Panc1 (cell line): Measurements from ENCODE around the gene NTRK1. TPM values are rescaled to one million over a fixed set of nuclear protein-coding genes. Genes with fewer than 3 reads are reported as not detected.

Experiments used
- ATAC-seq: fragments of 200-7000 bp; cut with Tn5 transposase; 2 replicates; pipeline ENCODE4 v1.9.1; 2020; ENCODE audit warnings: mild to moderate bottlenecking, moderate library complexity
- BruUV-seq: library from RNA; stranded (reverse); fragments of 400-500 nt; replicated peaks from 2 replicates; lab custom pipeline; 2021; lab: Mats Ljungman, UMichigan
- CTCF ChIA-PET: fragments of 300-600 bp; sonication (Branson Sonifier 250); formaldehyde crosslinking; loops from one replicate; lab custom pipeline; 2022; ENCODE audit warnings: antibody characterized with exemption; lab: Charles Lee
- POLR2A ChIA-PET: fragments of 300-600 bp; sonication (Branson Sonifier 250); formaldehyde crosslinking; loops from one replicate; lab custom pipeline; 2022; ENCODE audit warnings: antibody characterized with exemption; lab: Charles Lee
- DNase-seq: peaks from one replicate; pipeline ENCODE4 v3.0.0-alpha.2; 2010; ENCODE audit warnings: low read depth, low spot score
- H3K27ac ChIP-seq: 2 replicates; pipeline ENCODE4 v1.5.1; 2011; ENCODE audit warnings: mild to moderate bottlenecking, low read length, inconsistent platforms
- H3K27me3 ChIP-seq: fragments of 200-500 bp; sonication (Bioruptor generic); 2 replicates; pipeline ENCODE4 v1.6.0; 2014; ENCODE audit warnings: low read length, inconsistent platforms; ENCODE audit not compliant: control insufficient read depth, insufficient read depth
- H3K36me3 ChIP-seq: fragments of 200-500 bp; sonication (Bioruptor generic); 2 replicates; pipeline ENCODE4 v1.5.1; 2014; ENCODE audit warnings: inconsistent platforms, mild to moderate bottlenecking, low read length, moderate library complexity; ENCODE audit not compliant: control insufficient read depth, insufficient read depth
- H3K4me1 ChIP-seq: 2 replicates; pipeline ENCODE4 v1.5.1; 2011; ENCODE audit warnings: inconsistent platforms, mild to moderate bottlenecking, low read length, moderate library complexity; ENCODE audit not compliant: control insufficient read depth, insufficient read depth
- H3K4me3 ChIP-seq, 2 experiments: 2 replicates each; pipeline ENCODE4 v1.5.1; 2011 to 2012; ENCODE audit warnings: low read depth in 2 of 2, low read length in 2 of 2, mild to moderate bottlenecking in 2 of 2, inconsistent platforms in 1 of 2, moderate library complexity in 1 of 2
- H3K9me3 ChIP-seq: fragments of 200-500 bp; sonication (Bioruptor generic); 2 replicates; pipeline ENCODE4 v1.5.1; 2014; ENCODE audit warnings: low read depth, mild to moderate bottlenecking, inconsistent platforms, low read length, moderate library complexity; ENCODE audit not compliant: control insufficient read depth, insufficient read depth
- POLR2AphosphoS5 ChIP-seq: IDR thresholded peaks from 2 replicates; pipeline ENCODE4 v1.6.1; 2012; ENCODE audit warnings: mild to moderate bottlenecking, low read depth, low read length, moderate library complexity
- SIN3A ChIP-seq: IDR thresholded peaks from 2 replicates; pipeline ENCODE4 v1.6.1; 2012; ENCODE audit warnings: low read depth, mild to moderate bottlenecking, low read length, moderate library complexity, borderline replicate concordance; ENCODE audit not compliant: insufficient read depth
- TCF7L2 ChIP-seq: IDR thresholded peaks from 2 replicates; pipeline ENCODE4 v1.6.1; 2011; ENCODE audit warnings: mild to moderate bottlenecking, low read depth, low read length, inconsistent platforms
- in situ Hi-C: cut with HindIII; loops from 2 replicates; pipeline ENCODE4 v1.10.0; 2016; ENCODE audit warnings: low sequenced_read_pairs, low pct_unique_long_range_greater_than_20kb
- intact Hi-C: fragments of 100-400 bp; cut with micrococcal nuclease; formaldehyde crosslinking; loops from one replicate; pipeline ENCODE4 v1.10.0; 2022; ENCODE audit not compliant: unreplicated experiment
- total RNA-seq: library from RNA; stranded (reverse); gene quantifications from one replicate; pipeline ENCODE4 v1.2.1, GENCODE V29; 2021; ENCODE audit not compliant: unreplicated experiment
- TF ChIP-seq, protein P1 (sequence below): fragments of 450-650 bp; IDR thresholded peaks from 2 replicates; pipeline ENCODE4 v1.5.1; 2017; ENCODE audit warnings: mild to moderate bottlenecking
- TF ChIP-seq, protein P2 (sequence below), 2 experiments: IDR thresholded peaks; 2 replicates each; pipeline ENCODE4 v1.6.1; 2011 to 2012; ENCODE audit warnings: low read depth in 2 of 2, control low read depth in 1 of 2, low read length in 1 of 2, mild to moderate bottlenecking in 1 of 2, moderate library complexity in 1 of 2; ENCODE audit not compliant: insufficient read depth in 1 of 2

NTRK1 gene
- total RNA-seq, 1 experiment from 2014 or later, result 0.21 TPM

DNA sequence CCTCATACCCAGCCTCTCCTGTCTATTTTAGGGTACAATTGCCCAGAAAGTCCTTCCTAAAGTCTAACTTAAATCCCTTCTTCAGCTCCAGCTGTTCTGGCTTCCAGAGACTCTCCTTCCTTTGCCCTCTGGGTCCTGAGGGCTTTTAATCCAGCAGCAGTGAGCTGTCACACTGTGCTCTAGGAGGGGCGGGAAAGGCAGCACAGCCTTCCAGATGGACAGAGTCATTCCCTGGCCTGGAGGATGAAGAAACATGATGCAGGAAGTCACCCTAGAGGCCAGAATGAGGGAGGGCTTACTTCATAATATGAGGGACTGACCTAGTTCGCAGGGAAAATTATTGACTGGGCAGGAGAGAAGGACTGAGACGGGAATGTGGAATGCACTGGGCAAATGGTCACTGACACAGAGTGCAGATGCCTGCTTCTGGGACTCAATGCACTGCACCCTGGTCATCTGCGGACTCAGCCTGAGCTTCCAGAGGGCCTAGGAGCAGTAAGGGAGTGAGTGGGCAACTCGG is 45.3 kb upstream of the NTRK1 start:
- Histone ChIP-seq H3K4me1 (peaks cover 5% of the 10 kb centered on the region; the same call in 1 of the 2 replicates), H3K4me3 (no peak overlapping the region), H3K27ac (no peak overlapping the region), H3K27me3 (no peaks in the 10 kb centered on the region), H3K36me3 (no peaks in the 10 kb centered on the region), H3K9me3 (no peaks in the 10 kb centered on the region)
- intact Hi-C loops (no loop called here), in situ Hi-C loops (no loop called here)
- ChIA-PET CTCF (interaction anchor here (0.6 kb wide), 1 partner anchor 54 kb away, joined by 5 read pairs; no protein-coding TSS in a partner anchor), POLR2A (no interaction called here)
- ATAC-seq (peak; percentile 56; the same call in 1 of the 2 replicates), DNase-seq (no peak)
- TF ChIP-seq TCF7L2 (no peak), SIN3A (no peak), POLR2AphosphoS5 (no peak)
- TF ChIP-seq, protein P1, sequence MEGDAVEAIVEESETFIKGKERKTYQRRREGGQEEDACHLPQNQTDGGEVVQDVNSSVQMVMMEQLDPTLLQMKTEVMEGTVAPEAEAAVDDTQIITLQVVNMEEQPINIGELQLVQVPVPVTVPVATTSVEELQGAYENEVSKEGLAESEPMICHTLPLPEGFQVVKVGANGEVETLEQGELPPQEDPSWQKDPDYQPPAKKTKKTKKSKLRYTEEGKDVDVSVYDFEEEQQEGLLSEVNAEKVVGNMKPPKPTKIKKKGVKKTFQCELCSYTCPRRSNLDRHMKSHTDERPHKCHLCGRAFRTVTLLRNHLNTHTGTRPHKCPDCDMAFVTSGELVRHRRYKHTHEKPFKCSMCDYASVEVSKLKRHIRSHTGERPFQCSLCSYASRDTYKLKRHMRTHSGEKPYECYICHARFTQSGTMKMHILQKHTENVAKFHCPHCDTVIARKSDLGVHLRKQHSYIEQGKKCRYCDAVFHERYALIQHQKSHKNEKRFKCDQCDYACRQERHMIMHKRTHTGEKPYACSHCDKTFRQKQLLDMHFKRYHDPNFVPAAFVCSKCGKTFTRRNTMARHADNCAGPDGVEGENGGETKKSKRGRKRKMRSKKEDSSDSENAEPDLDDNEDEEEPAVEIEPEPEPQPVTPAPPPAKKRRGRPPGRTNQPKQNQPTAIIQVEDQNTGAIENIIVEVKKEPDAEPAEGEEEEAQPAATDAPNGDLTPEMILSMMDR, result no peak
- TF ChIP-seq, protein P2, sequence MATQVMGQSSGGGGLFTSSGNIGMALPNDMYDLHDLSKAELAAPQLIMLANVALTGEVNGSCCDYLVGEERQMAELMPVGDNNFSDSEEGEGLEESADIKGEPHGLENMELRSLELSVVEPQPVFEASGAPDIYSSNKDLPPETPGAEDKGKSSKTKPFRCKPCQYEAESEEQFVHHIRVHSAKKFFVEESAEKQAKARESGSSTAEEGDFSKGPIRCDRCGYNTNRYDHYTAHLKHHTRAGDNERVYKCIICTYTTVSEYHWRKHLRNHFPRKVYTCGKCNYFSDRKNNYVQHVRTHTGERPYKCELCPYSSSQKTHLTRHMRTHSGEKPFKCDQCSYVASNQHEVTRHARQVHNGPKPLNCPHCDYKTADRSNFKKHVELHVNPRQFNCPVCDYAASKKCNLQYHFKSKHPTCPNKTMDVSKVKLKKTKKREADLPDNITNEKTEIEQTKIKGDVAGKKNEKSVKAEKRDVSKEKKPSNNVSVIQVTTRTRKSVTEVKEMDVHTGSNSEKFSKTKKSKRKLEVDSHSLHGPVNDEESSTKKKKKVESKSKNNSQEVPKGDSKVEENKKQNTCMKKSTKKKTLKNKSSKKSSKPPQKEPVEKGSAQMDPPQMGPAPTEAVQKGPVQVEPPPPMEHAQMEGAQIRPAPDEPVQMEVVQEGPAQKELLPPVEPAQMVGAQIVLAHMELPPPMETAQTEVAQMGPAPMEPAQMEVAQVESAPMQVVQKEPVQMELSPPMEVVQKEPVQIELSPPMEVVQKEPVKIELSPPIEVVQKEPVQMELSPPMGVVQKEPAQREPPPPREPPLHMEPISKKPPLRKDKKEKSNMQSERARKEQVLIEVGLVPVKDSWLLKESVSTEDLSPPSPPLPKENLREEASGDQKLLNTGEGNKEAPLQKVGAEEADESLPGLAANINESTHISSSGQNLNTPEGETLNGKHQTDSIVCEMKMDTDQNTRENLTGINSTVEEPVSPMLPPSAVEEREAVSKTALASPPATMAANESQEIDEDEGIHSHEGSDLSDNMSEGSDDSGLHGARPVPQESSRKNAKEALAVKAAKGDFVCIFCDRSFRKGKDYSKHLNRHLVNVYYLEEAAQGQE (IDR thresholded peaks at IDR 0.05; ENCODE audit: insufficient read depth in 1 of 2, low read depth in 2 of 2, low read length in 1 of 2), result no peak
- no TSS peak for BruUV-seq

GRCh38 chr1:156815961-156816422 is 44.7 kb upstream of the NTRK1 start:
- intact Hi-C loops (no loop called here), in situ Hi-C loops (no loop called here)
- Histone ChIP-seq H3K27ac (no peak overlapping the region), H3K27me3 (peaks cover 2% of the 10 kb centered on the region; the same call in 1 of the 2 replicates), H3K4me1 (peaks cover 5% of the 10 kb centered on the region; the same call in 1 of the 2 replicates), H3K36me3 (no peaks in the 10 kb centered on the region), H3K9me3 (no peaks in the 10 kb centered on the region), H3K4me3 (no peak overlapping the region)
- TF ChIP-seq, protein P2 (IDR thresholded peaks at IDR 0.05; ENCODE audit: insufficient read depth in 1 of 2, low read depth in 2 of 2, low read length in 1 of 2), result no peak
- TF ChIP-seq, protein P1, result no peak
- TF ChIP-seq POLR2AphosphoS5 (no peak), TCF7L2 (no peak), SIN3A (no peak)
- ChIA-PET CTCF (no interaction called here), POLR2A (no interaction called here)
- no peak for ATAC-seq
- BruUV-seq, result no TSS peak
- no peak for DNase-seq
